Hepatic stellate cell (primary cell): Measurements from ENCODE around the gene AXIN2.

ENCODE experiments used
- DNase-seq: peaks from one replicate; pipeline ENCODE4 v3.0.0; 2011; ENCODE audit warnings: low spot score

The AXIN2 gene

GRCh38 chr17:65556014-65556909 is 5.2 kb downstream of the AXIN2 start:
- peak; percentile 55 for DNase-seq

- no peak for DNase-seq
Observed at GRCh38 chr17:65554553-65555223, 6.8 kb downstream of the AXIN2 start.

GRCh38 chr17:65553646-65554552 is 7.5 kb downstream of the AXIN2 start:
- DNase-seq = no peak

GRCh38 chr17:65553009-65553645 is 8.3 kb downstream of the AXIN2 start:
- peak; percentile 58 for DNase-seq

GRCh38 chr17:65552214-65552613 is 9.2 kb downstream of the AXIN2 start:
- no peak for DNase-seq

GRCh38 chr17:65551267-65552040 is 10.0 kb downstream of the AXIN2 start:
- DNase-seq = no peak

- no peak for DNase-seq
Observed at GRCh38 chr17:65550758-65551157, 10.7 kb downstream of the AXIN2 start.

- DNase-seq = no peak
Observed at GRCh38 chr17:65550075-65550662, 11.3 kb downstream of the AXIN2 start.

- no peak for DNase-seq
Observed at GRCh38 chr17:65548269-65548969, 13.0 kb downstream of the AXIN2 start.

GRCh38 chr17:65547253-65547670 is 14.2 kb downstream of the AXIN2 start:
- no peak for DNase-seq

- no peak for DNase-seq
Observed at GRCh38 chr17:65546579-65546978, 14.9 kb downstream of the AXIN2 start.

GRCh38 chr17:65545705-65546523 is 15.5 kb downstream of the AXIN2 start:
- no peak for DNase-seq

- DNase-seq = no peak
Observed at GRCh38 chr17:65544672-65545071, 16.8 kb downstream of the AXIN2 start.

- no peak for DNase-seq
Observed at GRCh38 chr17:65542610-65543009, 18.8 kb downstream of the AXIN2 start.

GRCh38 chr17:65542067-65542466 is 19.4 kb downstream of the AXIN2 start:
- no peak for DNase-seq

- no peak for DNase-seq
Observed at GRCh38 chr17:65541453-65541852, 20.0 kb downstream of the AXIN2 start.

- no peak for DNase-seq
Observed at GRCh38 chr17:65539630-65540266, 21.7 kb downstream of the AXIN2 start.

GRCh38 chr17:65538675-65539529 is 22.5 kb downstream of the AXIN2 start:
- DNase-seq = no peak
